Neutrophil (primary cell): ENCODE results near the gene OBI1.

Source experiments
- H3K27ac ChIP-seq: fragments of 200-600 bp; sonication (generic); 2 replicates; pipeline ENCODE4 v1.5.1; 2016; ENCODE audit warnings: mild to moderate bottlenecking, moderate library complexity
- H3K27me3 ChIP-seq: fragments of 200-600 bp; sonication (generic); 2 replicates; pipeline ENCODE4 v1.6.0; 2016; ENCODE audit warnings: mild to moderate bottlenecking
- H3K36me3 ChIP-seq: fragments of 200-600 bp; sonication (generic); 2 replicates; pipeline ENCODE4 v1.5.1; 2017
- H3K4me1 ChIP-seq, 2 experiments: fragments of 200-600 bp in 1 of 2; sonication (generic) in 1 of 2; 1 replicate in 1 of 2; 2 replicates in 1 of 2; pipeline versions ENCODE4 v1.5.1 to v1.6.1; 2013 to 2016; ENCODE audit warnings: low read depth in 1 of 2, low read length in 1 of 2, mild to moderate bottlenecking in 1 of 2, moderate library complexity in 1 of 2; ENCODE audit not compliant: control insufficient read depth in 1 of 2, insufficient read depth in 1 of 2
- H3K4me3 ChIP-seq, 2 experiments: fragments of 200-600 bp in 1 of 2; sonication (generic) in 1 of 2; 1 replicate in 1 of 2; 2 replicates in 1 of 2; pipeline ENCODE4 v1.5.1; 2013 to 2016; ENCODE audit warnings: low read depth in 1 of 2, low read length in 1 of 2, mild to moderate bottlenecking in 1 of 2, moderate library complexity in 1 of 2
- H3K9me3 ChIP-seq: fragments of 200-600 bp; sonication (generic); 2 replicates; pipeline ENCODE4 v1.5.1; 2016
- TF ChIP-seq, protein P1 (sequence below): fragments of 200-600 bp; sonication (generic); IDR thresholded peaks from 2 replicates; pipeline ENCODE4 v1.5.1; 2016; ENCODE audit warnings: antibody characterized with exemption

OBI1 gene

GRCh38 chr13:78623132-78623531 lies 35.8 kb downstream of the OBI1 start:
- Histone ChIP-seq H3K27ac (no peak overlapping the region), H3K9me3 (no peaks in the 10 kb centered on the region), H3K27me3 (no peaks in the 10 kb centered on the region), H3K4me1 (no peaks in the 10 kb centered on the region), H3K36me3 (peaks cover 7% of the 10 kb centered on the region), H3K4me3 (no peak overlapping the region)
- TF ChIP-seq, protein P1, sequence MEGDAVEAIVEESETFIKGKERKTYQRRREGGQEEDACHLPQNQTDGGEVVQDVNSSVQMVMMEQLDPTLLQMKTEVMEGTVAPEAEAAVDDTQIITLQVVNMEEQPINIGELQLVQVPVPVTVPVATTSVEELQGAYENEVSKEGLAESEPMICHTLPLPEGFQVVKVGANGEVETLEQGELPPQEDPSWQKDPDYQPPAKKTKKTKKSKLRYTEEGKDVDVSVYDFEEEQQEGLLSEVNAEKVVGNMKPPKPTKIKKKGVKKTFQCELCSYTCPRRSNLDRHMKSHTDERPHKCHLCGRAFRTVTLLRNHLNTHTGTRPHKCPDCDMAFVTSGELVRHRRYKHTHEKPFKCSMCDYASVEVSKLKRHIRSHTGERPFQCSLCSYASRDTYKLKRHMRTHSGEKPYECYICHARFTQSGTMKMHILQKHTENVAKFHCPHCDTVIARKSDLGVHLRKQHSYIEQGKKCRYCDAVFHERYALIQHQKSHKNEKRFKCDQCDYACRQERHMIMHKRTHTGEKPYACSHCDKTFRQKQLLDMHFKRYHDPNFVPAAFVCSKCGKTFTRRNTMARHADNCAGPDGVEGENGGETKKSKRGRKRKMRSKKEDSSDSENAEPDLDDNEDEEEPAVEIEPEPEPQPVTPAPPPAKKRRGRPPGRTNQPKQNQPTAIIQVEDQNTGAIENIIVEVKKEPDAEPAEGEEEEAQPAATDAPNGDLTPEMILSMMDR: no peak

- Histone ChIP-seq H3K4me1 (no peaks in the 10 kb centered on the region), H3K27ac (no peak overlapping the region), H3K4me3 (no peak overlapping the region), H3K9me3 (no peaks in the 10 kb centered on the region), H3K27me3 (no peaks in the 10 kb centered on the region), H3K36me3 (peaks cover 10% of the 10 kb centered on the region)
- TF ChIP-seq, protein P1: no peak
These were observed 38.0 kb downstream of the OBI1 start for GRCh38 chr13:78620936-78621470.

DNA sequence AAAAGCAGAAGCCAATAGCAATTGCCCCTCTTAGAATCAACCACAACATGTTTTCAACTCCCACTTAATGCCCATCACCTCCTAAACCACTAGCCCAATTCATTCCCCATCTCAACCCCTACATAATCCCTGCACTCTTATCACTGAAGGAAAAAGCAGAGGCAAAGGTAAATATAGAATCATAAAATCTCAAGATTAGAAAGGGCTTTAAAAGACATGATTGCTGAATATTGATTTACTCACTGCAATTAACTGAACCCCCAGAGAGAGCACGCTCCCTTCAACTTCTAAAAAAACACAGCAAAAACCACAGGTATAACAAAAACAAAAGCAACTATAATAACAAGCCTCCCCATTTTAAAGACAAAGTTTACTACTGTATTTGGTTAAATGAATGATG lies 40.5 kb downstream of the OBI1 start:
- Histone ChIP-seq H3K4me3 (no peak overlapping the region), H3K27ac (no peak overlapping the region), H3K9me3 (no peaks in the 10 kb centered on the region), H3K36me3 (peaks cover 18% of the 10 kb centered on the region), H3K27me3 (no peaks in the 10 kb centered on the region), H3K4me1 (no peaks in the 10 kb centered on the region)
- TF ChIP-seq, protein P1: no peak

DNA sequence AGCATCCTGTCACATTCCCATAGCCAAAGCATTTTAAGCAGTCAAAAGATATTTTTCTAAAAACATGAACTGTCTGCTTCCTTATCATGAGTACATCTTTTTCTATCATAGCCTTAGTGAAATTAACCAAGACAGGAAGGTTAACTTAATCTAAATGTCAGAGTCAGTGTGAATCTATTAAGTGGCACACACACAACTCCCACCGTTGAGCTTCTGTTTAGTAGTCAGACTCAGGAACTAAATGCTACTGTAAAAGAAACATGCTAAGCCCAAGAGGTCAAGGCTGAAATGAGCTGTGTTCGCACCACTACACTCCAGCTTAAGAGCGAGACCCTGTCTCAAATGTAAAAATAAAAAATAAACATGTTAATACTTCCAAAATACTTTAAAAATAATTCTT lies 47.9 kb downstream of the OBI1 start:
- Histone ChIP-seq H3K4me3 (no peak overlapping the region), H3K27ac (no peak overlapping the region), H3K36me3 (peaks cover 8% of the 10 kb centered on the region), H3K9me3 (no peaks in the 10 kb centered on the region), H3K4me1 (peaks cover 20 to 24% of the 10 kb centered on the region in 2 experiments), H3K27me3 (peaks cover 67% of the 10 kb centered on the region)
- TF ChIP-seq, protein P1: no peak

DNA sequence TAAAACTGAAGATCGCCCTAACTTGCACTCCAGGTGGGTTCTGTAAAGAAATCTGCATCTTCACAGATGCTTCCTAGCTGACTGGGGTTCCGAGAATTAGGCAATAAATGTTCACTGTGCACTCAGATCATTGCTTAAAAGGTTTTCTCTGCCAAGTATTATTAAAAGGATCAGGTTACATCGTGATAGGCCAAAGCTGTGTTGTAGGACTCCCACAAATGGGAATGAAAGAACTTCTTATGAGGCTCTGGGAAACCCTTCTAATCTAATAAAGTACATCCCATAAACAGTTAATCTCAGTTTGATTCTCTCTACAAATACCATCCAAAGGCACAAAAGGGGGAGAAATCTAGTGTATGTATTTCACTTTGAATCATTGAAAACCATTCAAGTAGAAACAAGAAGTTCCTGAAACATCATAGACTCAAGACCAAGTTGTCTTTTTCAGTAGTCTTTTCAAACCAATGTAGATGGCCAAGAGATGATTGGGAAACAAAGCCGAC lies 48.5 kb downstream of the OBI1 start:
- TF ChIP-seq, protein P1: no peak
- peaks cover 73% of the 10 kb centered on the region for H3K27me3 ChIP-seq
- H3K9me3 ChIP-seq: no peaks in the 10 kb centered on the region
- H3K36me3 ChIP-seq: peaks cover 2% of the 10 kb centered on the region
- H3K4me3 ChIP-seq: no peak overlapping the region
- H3K4me1 ChIP-seq: peaks cover 20 to 24% of the 10 kb centered on the region in 2 experiments
- no peak overlapping the region for H3K27ac ChIP-seq
